Uterus (tissue), 2 donors: ENCODE measurements around the gene PPM1H.

ENCODE experiments used
- CTCF ChIP-seq, 4 experiments: fragments of 200-600 bp in 2 of 4; fragments of 450-650 bp in 2 of 4; sonication (generic) in 2 of 4; IDR thresholded peaks; one replicate each; pipeline ENCODE4 v1.5.1; 2016 to 2019; ENCODE audit warnings: antibody characterized with exemption in 4 of 4, mild to moderate bottlenecking in 2 of 4, moderate library complexity in 1 of 4
- POLR2A ChIP-seq, 2 donors: fragments of 450-650 bp; IDR thresholded peaks; one replicate each; pipeline ENCODE4 v1.6.1; 2016; ENCODE audit warnings: antibody characterized with exemption in 2 of 2, mild to moderate bottlenecking in 1 of 2, moderate library complexity in 1 of 2

- no peak for TF ChIP-seq CTCF (IDR thresholded peaks at IDR 0.05)
- no peak for TF ChIP-seq POLR2A (IDR thresholded peaks at IDR 0.05)
Observed at GRCh38 chr12:62673028-62673815, 261.7 kb downstream of the PPM1H start.
